Measurements from ENCODE around the gene MAP3K8.
"Not testable (repeated sequence)": the region's sequence is repeated elsewhere in the genome, so short reads cannot be mapped to it uniquely, and the experiment has no call there.

The MAP3K8 gene

DNA sequence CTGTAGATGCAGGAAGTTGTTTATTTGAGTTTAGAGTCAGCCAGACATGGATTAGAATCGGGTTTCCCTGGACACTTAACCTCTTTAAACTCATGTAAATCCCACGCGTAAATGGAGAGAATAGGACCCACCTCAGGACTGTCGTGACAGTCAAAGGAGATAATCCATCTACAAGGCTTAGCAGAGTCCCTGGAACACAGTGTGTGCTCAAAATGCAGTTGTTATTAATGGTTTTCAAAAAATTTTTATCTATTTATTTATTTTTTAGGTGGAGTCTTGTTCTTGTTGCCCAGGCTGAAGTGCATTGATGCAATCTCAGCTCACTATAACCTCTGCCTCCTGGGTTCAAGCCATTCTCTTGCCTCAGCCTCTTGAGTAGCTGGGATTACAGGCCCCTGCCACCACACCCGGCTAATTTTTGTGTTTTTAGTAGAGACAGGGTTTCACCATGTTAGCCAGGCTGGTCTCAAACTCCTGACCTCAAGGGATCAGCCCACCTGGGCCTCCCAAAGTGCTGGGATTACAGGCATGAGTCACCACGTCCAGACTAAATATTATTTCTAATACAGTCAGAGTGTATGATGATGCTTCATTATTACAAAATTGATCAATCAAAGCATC lies 10.2 kb upstream of the MAP3K8 start:
- not testable (repeated sequence) for DNase-seq

DNA sequence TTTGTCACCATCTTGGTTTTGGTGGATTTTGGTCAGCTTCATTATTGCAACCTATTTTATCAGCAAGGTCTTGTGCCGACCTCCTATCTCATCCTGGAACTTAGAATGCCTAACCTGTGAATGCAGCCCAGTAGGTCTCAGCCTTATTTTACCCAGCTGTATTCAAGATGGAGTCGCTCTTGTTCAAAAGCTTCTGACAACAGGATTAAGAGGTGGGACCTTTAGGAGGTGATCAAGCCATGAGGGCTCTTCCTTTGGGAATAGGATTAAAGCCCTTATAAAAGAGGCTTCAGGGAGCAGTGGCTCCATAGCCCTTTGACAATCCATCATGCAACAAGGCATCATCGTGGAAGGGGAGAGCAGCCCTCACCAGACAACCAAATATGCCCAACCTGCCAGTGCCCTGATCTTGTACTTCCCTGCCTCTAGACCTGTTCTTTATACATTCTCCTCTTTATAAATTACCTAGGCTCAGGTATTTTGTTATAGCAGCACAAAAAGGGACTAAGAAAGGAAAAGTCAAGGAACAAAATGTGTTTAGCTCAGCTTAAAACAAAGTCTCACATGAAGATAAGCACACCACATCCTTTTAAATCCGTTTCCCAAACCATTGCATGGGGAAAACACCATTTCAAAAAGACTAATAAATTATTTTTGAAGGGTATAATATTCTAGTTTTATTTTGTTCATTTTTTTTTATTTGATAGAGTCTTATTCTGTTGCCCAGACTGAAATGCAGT lies 8.5 kb upstream of the MAP3K8 start:
- no peak for DNase-seq

DNA sequence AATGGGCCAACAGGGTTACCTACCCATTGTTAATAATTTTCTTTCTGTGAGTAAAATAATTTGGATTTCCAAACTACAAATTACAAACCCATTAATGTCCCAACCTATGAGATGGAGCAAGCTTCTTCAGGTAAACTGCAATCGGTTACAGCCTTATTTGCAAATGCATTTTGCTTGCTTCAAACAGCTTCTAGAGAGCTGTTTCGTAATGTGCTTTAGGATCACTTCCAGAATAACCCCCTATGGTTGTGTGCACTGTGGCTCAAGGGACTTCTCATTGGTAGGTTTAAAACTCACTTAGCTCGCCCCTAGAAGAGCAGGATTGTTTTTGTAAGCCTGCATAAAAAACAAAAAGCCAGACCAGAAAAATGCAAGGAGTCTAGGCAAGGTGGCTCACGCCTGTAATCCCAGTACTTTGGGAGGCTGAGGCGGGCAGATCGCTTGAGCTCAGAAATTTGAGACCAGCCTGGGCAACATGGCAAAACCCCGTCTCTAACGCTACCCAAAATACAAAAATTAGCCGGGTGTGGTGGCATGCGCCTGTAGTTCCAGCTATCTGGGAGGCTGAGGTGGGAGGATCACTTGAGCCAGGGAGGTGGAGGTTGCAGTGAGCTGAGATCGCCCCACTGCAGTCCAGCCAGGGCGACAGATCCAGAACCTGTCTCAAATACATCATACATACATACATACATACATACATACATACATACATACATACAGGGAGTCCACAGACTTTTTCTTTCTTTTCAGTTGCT lies 3.3 kb upstream of the MAP3K8 start:
- DNase-seq = no peak

DNA sequence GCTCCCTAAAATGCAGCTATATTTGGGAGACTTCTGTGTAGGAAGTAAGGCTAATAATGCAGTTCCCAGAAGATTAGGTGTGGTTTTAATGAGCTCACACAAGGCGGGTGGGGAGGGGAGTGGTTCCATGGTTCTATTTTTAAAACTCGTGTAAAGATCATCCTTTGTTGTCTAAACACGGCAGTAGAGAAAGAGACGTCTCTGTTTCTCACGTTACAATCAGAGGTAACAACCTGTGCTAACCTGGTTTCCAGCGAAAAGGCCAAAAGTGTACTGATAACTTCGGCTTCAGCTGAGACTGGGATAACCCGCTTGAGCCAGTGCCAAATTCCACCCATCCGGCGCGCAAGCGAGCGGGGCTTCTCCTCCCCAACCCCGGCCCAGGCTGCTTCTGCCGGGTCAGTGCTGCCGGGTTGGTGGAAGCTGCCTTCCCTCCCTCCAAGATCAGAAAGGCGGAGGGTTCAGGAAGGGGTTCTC lies 2.5 kb upstream of the MAP3K8 start:
- DNase-seq = no peak

DNA sequence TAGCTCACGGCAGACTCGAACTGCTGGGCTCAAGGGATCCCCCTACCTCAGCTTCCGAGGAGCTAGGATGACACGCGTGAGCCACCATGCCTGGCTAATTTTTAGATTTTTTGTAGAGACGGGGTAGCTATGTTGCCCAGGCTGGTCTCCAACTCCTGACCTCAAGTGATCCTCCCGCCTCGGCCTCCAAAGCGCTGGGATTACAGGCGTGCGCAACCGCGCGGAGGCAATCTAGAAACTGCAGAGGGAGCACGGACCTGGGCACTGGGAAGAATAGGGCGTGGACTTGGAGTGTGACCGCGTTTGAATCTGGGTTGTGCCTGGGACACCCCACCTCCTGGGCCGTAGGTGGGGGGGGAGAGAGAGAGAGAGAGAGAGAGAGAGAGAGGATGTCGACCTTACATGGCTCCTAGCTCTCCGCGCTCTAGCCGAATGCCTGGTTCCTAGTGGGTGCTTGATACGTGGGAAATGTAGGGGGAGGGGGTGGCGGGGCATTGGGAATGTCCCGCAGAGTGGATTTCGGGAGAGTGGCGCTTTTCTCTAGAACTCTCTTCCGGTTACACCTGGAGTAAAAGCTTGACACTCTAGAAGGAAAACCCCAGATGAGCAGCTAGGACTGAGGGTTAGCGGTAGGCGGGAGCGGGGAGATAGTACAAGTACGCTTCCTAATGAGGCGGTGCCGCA lies 1.2 kb upstream of the MAP3K8 start:
- DNase-seq = no peak

DNA sequence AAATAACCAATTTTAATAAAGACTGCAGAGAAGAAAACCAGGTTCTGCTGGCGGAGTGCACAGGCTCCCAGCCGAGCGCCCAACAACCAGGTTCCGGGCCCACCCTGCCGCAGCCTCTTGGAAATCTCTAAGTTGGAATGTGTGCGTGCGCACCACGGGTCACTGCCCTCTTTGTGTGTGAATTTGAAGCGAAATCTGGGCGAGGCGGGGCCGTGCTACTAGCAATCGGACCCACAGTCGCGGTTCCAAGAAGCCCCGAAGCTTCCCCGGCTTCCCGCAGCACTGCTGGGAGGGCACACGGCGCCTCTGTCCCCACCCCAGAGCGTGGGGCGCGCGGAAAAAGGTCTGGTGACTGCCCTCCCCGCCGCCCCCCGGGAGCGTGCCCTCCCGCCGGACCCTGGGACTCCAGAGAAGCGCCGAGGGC lies 666 bp upstream of the MAP3K8 start:
- DNase-seq = no peak

DNA sequence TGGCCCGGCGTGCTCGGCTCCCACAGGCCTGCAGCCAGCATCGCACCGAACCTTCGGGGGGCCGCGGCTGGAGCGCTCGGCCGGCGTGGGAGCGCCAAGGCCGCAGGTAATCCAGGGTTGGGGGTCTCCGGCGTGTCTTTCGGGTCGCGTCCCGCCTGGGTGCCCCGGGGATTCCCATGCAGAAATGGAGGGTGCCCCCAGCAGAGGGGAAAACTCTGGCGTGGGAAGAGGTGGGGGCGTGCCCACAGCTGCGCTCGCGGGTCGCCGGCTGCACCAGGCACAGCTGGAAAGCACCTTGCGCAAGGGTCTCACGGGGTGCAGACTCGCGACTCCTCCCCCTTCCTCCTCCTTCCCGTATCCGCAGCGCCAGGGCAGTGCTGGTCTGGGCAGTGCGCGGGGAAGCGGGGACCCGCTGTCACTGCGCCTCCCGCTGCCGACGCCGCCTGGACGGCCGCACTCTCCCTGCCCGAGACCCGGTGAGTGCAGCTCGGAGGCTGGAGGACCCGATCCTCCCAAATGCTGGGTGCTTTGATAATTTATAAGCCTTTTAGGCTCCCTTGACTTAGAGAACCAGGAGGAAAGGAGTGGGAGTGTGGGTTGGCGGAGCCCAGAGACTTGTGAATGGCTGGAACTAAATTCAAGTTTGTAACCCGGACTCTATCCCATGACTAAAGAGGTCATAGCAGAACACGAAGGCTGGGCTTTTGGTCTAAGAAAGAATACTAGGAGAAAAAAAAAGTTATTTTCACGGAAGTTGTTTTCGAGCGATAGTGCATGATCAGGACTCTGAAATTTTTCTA lies 489 bp downstream of the MAP3K8 start:
- no peak for DNase-seq

DNA sequence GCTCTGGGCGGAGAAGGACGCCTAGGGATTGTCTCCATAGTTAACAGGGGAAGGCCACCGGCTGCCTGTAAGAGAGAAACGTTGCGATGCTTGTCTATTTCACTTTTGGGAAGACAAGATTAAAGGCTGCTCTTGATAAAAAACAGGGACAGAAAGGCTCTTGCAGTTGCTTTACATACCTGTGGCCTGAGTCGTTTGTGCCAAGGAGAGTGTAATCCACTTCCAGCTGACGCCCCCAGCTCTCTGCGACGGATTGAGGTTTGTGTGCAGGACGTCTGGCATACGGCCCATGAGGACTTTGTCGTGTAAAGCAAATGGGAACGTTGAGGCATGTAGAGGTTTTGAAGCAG lies 1.1 kb downstream of the MAP3K8 start:
- no peak for DNase-seq

DNA sequence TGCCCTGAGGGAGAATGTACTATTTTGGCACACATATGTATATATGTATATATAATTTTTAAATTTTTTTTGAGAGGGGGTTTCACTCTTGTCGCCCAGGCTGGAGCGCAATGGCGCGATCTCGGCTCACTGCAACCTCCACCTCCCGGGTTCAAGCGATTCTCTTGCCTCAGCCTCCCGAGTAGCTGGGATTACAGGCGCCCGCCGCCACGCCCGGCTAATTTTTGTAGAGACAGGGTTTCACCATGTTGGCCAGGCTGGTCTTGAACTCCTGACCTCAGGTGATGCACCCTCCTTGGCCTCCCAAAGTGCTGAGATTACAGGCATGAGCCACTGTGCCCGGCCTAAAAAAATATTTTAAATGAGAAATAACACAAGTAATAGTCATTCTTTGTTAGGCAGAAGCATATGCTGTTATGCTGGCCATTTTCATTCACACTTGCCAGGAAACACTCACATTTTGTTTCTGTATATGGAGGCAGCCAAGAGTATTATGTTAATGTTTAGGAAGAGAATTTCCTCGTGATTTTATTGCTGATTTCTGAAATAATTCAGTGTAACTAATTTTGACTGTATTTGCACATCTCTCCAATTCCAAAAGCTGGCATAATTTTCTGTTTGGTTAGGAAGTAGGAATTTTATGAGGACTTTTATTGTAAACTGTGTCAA lies 1.6 kb downstream of the MAP3K8 start:
- not testable (repeated sequence) for DNase-seq

DNA sequence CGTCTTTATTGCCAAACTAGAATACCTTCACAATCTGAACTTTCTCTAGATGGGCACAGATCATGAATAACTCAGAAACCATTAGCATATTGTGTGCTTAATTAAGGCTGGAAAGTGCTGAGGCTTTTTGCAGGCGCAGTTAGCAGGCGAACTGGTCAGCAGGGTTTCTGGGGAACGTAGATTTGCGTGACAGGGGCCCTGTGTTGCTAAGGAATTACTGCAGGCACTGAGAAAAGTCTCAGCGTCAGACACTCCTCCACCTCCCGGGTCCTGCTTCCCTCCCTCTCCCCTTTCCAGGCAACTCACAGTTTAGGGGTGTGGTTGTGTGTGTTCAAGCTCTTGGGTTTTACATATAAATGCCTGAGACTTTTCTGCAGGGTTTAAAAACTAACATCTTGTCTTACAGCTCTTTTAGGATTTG lies 2.2 kb downstream of the MAP3K8 start:
- no peak for DNase-seq

DNA sequence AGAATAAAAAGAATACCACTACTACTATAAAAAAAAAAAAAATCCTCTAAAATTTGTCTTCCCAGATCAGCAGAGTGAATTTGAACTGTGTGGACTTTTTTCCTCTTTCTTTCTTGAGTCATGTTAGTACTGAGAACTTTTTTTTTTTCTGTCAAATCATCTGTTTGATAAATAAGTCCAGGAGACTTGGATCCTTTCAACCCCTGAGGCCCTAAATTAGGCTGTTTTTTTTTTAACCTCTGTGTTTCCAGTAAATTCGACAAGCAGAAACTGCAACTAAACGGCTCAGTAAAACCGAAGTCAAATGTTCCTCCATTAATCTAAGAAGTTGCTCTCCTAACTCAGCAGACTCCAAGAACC lies 2.7 kb downstream of the MAP3K8 start:
- DNase-seq = no peak

DNA sequence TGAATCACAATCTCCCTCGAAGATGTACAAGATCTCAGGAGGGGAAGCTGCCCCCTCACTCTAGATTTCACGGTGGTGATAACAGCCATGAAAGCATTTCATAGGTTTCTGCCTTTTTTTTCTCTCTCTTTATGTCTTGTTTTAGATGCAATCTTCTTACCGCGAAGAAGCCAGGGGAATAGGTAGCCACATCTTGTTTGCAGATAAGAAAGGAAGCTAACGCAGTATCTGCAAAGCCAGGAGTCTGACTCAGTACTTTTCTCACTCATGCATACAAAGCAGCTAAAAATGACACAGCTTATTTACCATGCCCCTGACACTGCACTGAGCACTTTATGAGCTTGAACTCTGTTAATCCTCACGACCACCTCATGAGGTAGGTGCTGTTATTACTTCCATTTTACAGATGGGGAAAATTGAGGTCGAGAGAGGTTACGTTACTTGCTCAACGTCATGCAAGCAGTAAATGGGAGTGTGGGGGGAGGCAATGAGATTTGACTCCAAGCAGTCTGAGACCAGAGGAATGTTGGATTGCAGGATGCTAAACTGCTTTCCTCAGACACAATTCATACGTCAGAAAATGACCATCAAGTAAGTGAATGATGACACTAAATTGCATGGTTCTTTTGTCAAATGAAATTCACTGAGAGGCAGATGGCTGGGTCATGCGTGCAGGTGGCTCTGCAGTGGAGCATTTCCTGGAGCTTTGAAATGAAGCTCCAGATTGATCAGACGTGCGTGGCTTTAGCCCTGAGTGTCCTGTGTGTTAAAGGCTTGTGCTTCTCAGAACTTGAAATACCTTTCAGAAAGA lies 3.3 kb downstream of the MAP3K8 start:
- DNase-seq = no peak

DNA sequence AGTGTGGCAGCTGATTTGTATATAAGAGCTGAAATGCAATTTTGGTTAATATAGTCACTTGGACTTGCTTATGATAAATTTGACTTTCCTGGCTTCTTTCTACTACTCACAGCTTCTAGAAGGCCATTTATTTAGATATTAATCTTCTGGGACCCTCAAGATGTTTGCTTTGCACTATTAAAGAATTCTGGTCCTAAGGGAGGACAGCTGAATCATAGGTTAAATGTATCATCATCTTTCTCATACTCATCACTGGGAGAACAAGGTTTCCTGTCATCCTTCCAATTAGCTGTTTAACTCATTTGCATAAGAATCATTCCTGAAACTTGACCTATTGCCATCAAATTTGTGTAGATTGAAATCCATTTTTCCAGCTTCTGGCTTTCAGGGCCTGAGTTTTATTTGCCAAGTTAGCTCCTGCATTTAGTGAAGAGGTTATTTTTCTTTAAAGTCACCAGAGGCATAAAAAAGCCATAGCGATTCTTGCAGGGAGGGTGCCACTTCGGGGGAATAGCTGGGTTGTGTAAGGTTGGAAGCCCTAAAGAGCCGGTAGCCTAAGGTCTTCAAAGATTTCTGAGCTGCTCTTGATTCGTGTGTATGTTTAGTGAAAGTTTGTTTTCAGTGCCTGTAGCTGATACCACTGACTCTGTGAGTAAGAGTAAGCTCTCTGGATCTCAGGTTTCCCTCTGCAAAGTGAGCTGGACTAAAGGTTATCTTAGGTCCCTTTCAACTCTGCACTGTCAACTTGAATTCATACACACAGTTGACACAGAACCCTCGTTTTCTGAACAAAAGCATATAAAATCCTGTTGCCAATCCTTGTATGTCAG lies 4.3 kb downstream of the MAP3K8 start:
- no peak for DNase-seq

DNA sequence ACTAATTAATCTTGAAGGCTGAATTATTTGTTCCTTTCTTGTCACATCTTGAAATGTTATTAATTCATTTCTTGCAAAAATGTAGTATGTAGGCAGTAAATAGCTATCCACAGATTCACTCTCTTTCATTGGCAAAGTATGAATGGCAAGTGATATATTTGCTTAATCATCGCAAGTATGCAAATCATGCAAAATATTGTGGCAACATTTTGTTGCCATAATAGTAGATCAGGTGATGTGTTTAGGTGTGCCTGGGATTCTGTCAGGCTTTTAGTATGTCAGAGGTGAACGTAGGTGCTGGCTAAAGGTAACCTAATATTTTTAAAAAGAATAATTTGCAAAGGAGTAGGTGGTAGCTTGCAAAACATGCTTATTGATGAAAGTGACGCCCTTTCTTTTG lies 5.9 kb downstream of the MAP3K8 start:
- no peak for DNase-seq

DNA sequence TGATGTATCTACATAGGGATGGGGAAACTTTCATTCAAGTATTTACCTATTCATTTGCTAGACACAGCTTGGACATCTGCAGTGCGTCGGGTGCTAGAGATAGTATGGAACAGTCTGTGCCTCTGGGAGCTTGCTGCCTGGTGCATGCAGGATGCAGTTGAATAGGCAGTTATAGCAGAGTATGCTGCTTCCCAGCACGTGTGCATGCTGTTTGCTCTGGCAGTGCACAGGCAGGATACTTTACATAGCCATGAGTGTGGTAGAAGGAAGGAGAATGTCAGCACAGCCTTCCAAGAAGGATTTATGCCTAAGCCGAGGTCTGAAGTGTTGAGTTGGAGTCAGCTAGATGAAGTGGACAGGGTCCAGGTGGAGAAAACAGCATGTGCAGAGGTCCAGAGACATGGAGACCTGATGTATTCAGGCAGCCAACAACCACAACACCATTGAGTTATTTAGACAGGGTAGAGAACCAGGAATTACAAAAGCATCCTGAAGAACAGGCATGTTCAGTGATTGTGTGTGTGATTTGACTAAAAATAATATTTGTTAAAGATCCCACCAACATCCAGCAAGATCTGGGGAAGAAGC lies 8.1 kb downstream of the MAP3K8 start:
- DNase-seq = no peak

DNA sequence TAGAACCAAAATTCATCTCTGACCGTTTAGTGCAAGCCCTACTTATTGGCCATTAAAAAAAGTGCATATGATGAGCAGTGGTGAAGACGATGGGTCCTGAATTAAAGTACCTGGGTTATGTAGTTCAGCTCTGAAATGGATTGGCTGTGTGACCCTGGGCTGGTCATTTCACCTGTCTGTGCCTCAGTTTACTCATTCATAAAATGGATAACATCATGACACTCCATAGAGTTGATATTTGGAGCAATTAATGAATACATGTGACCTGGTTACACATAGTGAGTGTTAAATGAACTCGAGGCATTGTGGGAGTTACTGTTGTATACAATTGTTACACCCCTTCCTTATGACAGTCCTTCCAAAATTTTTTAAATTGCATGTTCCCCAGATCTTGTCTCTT lies 9.1 kb downstream of the MAP3K8 start:
- no peak for DNase-seq

DNA sequence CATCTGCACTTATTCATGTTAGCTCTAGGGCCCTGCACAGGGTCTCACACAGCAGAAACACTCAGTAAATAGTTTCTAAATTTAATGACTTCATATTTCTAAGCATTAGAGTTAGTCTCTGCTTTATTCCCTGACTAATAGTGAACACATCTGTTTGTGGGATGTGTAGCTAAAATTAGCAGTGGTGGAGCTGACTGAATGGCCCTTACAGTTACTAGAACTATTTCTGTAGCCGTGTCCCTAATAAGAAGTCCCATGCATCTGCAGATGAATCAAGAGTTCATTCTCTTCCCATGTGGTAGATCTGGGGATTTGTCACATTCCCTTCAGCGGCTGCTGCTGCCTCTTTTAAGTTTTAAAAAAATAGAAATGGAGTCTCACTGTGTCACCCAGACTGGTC lies 11.7 kb downstream of the MAP3K8 start:
- no peak for DNase-seq

DNA sequence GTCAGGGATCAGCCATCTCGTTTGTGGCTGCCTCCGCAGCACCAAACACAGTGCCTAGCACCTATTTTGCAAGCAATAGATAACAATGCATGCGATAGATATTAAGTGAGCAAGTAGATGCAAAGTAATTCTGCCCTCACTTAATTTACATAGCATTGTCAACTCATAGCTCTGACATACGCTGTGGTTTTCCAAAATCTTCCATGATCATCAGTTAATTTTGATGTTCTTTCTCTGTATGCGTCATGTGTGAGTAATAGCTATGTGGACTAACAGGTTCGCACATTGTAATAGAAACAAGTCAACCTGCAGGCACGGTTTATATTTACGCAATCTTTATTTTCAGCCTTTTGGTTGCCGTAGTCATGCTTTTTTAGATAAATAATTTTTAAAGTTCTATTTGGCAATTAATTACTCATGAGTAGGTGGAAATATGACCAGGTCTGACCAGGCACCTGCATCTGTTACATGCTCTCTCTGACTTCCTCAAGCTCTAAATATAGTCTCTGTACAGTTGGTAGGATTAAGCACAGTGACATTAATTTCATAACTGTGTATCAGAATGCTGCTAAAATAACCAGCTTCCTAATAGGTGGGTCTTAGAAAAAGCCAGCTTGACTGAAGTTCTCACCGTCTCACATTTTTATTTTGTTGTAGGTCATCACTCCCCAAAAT lies 13.3 kb downstream of the MAP3K8 start:
- DNase-seq = no peak

DNA sequence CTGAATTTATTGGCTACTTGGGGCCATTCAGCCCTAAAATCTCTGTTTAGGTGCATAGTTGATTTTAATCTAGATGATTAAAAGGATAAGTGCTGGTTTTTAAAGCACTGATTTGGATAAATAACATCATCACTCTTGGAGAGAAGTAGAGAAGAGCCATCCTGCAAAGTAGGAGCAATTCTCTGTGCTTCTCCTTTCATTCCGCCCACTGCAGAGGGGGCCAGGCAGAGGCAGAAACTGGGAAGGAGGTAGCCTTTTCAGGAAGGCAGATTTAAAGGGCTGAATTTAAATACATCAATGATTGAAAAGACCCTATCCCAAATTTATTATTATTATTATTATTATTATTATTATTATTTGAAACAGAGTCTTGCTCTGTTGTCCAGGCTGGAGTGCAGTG lies 14.1 kb downstream of the MAP3K8 start:
- no peak for DNase-seq
